HepG2 (cell line): ENCODE measurements around the gene NFAT5. TPM values are rescaled to one million over a fixed set of nuclear protein-coding genes. Genes with fewer than 3 reads are reported as not detected.

Experiments
- ADNP ChIP-seq: sonication (generic); formaldehyde crosslinking; IDR thresholded peaks from 2 replicates; pipeline ENCODE4 v1.4.0; 2020; ENCODE audit warnings: missing genetic modification reagents
- AHDC1 ChIP-seq: sonication (generic); formaldehyde crosslinking; IDR thresholded peaks from 2 replicates; pipeline ENCODE4 v1.5.1; 2020; ENCODE audit warnings: mild to moderate bottlenecking, missing genetic modification reagents, borderline replicate concordance
- ATM ChIP-seq: fragments of 450-650 bp; IDR thresholded peaks from 2 replicates; pipeline ENCODE4 v1.7.1; 2017; ENCODE audit warnings: mild to moderate bottlenecking, borderline replicate concordance
- CBFB ChIP-seq: sonication (generic); formaldehyde crosslinking; IDR thresholded peaks from 2 replicates; pipeline ENCODE4 v1.4.0; 2020; ENCODE audit warnings: missing genetic modification reagents
- IRF2 ChIP-seq: IDR thresholded peaks from 2 replicates; pipeline ENCODE4 v1.6.1; 2018; ENCODE audit warnings: missing genetic modification reagents, missing compliant biosample characterization
- NAIF1 ChIP-seq: sonication (generic); formaldehyde crosslinking; IDR thresholded peaks from 2 replicates; pipeline ENCODE4 v1.5.0; 2020; ENCODE audit warnings: mild to moderate bottlenecking, missing genetic modification reagents, borderline replicate concordance
- NFIC ChIP-seq: IDR thresholded peaks from 2 replicates; pipeline ENCODE4 v1.6.1; 2012; ENCODE audit warnings: mild to moderate bottlenecking, low read length, inconsistent platforms
- NFYB ChIP-seq: sonication (generic); formaldehyde crosslinking; IDR thresholded peaks from 2 replicates; pipeline ENCODE4 v1.4.0; 2020; ENCODE audit warnings: missing genetic modification reagents
- PAXIP1 ChIP-seq: sonication (generic); formaldehyde crosslinking; conservative IDR thresholded peaks from 2 replicates; pipeline ENCODE4 v1.4.0; 2020; ENCODE audit warnings: mild to moderate bottlenecking, missing genetic modification reagents, moderate library complexity
- SIN3A ChIP-seq: IDR thresholded peaks from 2 replicates; pipeline ENCODE4 v1.6.1; 2011; ENCODE audit warnings: low read depth, mild to moderate bottlenecking, control low read depth, low read length, borderline replicate concordance
- SNAPC5 ChIP-seq: sonication (generic); formaldehyde crosslinking; IDR thresholded peaks from 2 replicates; pipeline ENCODE4 v1.8.1; 2023; ENCODE audit warnings: mild to moderate bottlenecking, missing genetic modification reagents, borderline replicate concordance
- SYNCRIP ChIP-seq: fragments of 200-400 bp; formaldehyde crosslinking; IDR thresholded peaks from 2 replicates; pipeline ENCODE4 v1.6.1; 2018; ENCODE audit warnings: mild to moderate bottlenecking, low read depth, low read length; ENCODE audit not compliant: insufficient read depth
- TFDP1 ChIP-seq: IDR thresholded peaks from 2 replicates; pipeline ENCODE4 v1.6.1; 2016; ENCODE audit warnings: missing compliant biosample characterization, missing genetic modification reagents, borderline replicate concordance
- ZHX1 ChIP-seq: sonication (generic); formaldehyde crosslinking; IDR thresholded peaks from 2 replicates; pipeline ENCODE4 v1.8.1; 2022; ENCODE audit warnings: low read depth, mild to moderate bottlenecking, missing genetic modification reagents
- ZNF414 ChIP-seq: sonication (generic); formaldehyde crosslinking; IDR thresholded peaks from 2 replicates; pipeline ENCODE4 v1.5.0; 2020; ENCODE audit warnings: missing genetic modification reagents
- ZNF790 ChIP-seq: sonication (generic); formaldehyde crosslinking; IDR thresholded peaks from 2 replicates; pipeline ENCODE4 v1.8.0; 2022; ENCODE audit warnings: missing genetic modification reagents, mild to moderate bottlenecking, borderline replicate concordance
- polyA plus RNA-seq, 8 experiments: library from polyadenylated mRNA; depleted of rRNA in 3 of 8; stranded (reverse) in 7 of 8; unstranded in 1 of 8; fragments of >200 nt; fragmentation: Illumina TruSeq in 4 of 8; extraction: Trizol in 4 of 8; gene quantifications; 2 replicates each; pipeline versions ENCODE4 v1.2.1 to v1.2.3, GENCODE V29; 2011 to 2016; ENCODE audit warnings: low read depth in 4 of 8, missing spikeins in 1 of 8, mixed read lengths in 1 of 8; ENCODE audit not compliant: insufficient read depth in 1 of 8
- total RNA-seq, 5 experiments: library from RNA; depleted of rRNA; stranded (reverse); fragments of >200 nt; fragmentation: Illumina TruSeq; extraction: Trizol; gene quantifications; 2 replicates each; pipeline ENCODE4 v1.2.3, GENCODE V29; 2016; ENCODE audit warnings: low read depth in 1 of 5

Gene NFAT5
- total and polyA plus RNA-seq, 2 of the 13 experiments (the other 11 are each of a cell fraction or from before 2014, with no cell fraction given) = 20.5 to 54.3 TPM

- TF ChIP-seq AHDC1 (peak; percentile 48; the same call in 1 of the 2 replicates), TFDP1 (CRISPR knock-in tag) (no peak), SNAPC5 (no peak), SIN3A (no peak), ZHX1 (no peak), PAXIP1 (peak; percentile 30; the same call in 1 of the 2 replicates), NFYB (no peak), ZNF414 (CRISPR knock-in tag) (0 out of 2 replicates have a peak, but pooled peaks have one; percentile 29), SYNCRIP (no peak), IRF2 (CRISPR knock-in tag) (no peak), CBFB (CRISPR knock-in tag) (no peak), ADNP (CRISPR knock-in tag) (no peak), ZNF790 (no peak), NFIC (no peak), ATM (no peak), NAIF1 (no peak)
These were observed 6.6 kb upstream of the NFAT5 start (continued) for GRCh38 chr16:69559164-69559563.
